Endodermal cell (in vitro differentiated cells): ENCODE data around the gene BBX. TPM values are rescaled to one million over a fixed set of nuclear protein-coding genes. Genes with fewer than 3 reads are reported as not detected.
"Not testable (repeated sequence)": the region's sequence is repeated elsewhere in the genome, so short reads cannot be mapped to it uniquely, and the experiment has no call there.

Source experiments
- DNase-seq: peaks from one replicate; pipeline ENCODE4 v3.0.0-alpha.2; 2017
- H3K27ac ChIP-seq: 2 replicates; pipeline ENCODE4 v1.5.1; 2013; ENCODE audit warnings: mild to moderate bottlenecking, low read depth, low read length, moderate library complexity
- H3K27me3 ChIP-seq: 2 replicates; pipeline ENCODE4 v1.6.1; 2013; ENCODE audit warnings: mild to moderate bottlenecking, low read length, moderate library complexity; ENCODE audit not compliant: insufficient read depth, control insufficient read depth, poor library complexity, severe bottlenecking
- H3K36me3 ChIP-seq: 2 replicates; pipeline ENCODE4 v1.7.0; 2013; ENCODE audit warnings: mild to moderate bottlenecking, low read length, moderate library complexity; ENCODE audit not compliant: control insufficient read depth, insufficient read depth
- H3K4me1 ChIP-seq: one replicate; pipeline ENCODE4 v1.7.0; 2013; ENCODE audit warnings: low read length; ENCODE audit not compliant: control insufficient read depth, insufficient read depth
- H3K4me3 ChIP-seq: 2 replicates; pipeline ENCODE4 v1.5.1; 2013; ENCODE audit warnings: mild to moderate bottlenecking, low read length, moderate library complexity
- H3K9ac ChIP-seq: 2 replicates; pipeline ENCODE4 v1.6.1; 2013; ENCODE audit warnings: mild to moderate bottlenecking, low read length, moderate library complexity; ENCODE audit not compliant: poor library complexity, severe bottlenecking; ENCODE audit errors: extremely low read depth
- H3K9me3 ChIP-seq: 2 replicates; pipeline ENCODE4 v1.6.1; 2013; ENCODE audit warnings: mild to moderate bottlenecking, low read length, moderate library complexity; ENCODE audit not compliant: control insufficient read depth
- H3K27ac Mint-ChIP-seq: 2 replicates; pipeline ENCODE4 v1.8.0; 2020; ENCODE audit warnings: mixed read lengths
- H3K27me3 Mint-ChIP-seq: 2 replicates; pipeline ENCODE4 v1.8.0; 2021; ENCODE audit warnings: mild to moderate bottlenecking, mixed read lengths; ENCODE audit not compliant: insufficient read depth
- H3K36me3 Mint-ChIP-seq: 2 replicates; pipeline ENCODE4 v1.8.0; 2020; ENCODE audit warnings: low read depth, mixed read lengths
- H3K4me1 Mint-ChIP-seq: 2 replicates; pipeline ENCODE4 v1.8.0; 2020; ENCODE audit warnings: mixed read lengths
- H3K4me3 Mint-ChIP-seq: 2 replicates; pipeline ENCODE4 v1.8.0; 2020; ENCODE audit warnings: mild to moderate bottlenecking, moderate library complexity, mixed read lengths
- H3K9me3 Mint-ChIP-seq: 2 replicates; pipeline ENCODE4 v1.8.0; 2020; ENCODE audit warnings: mild to moderate bottlenecking, mixed read lengths
- CTCF ChIP-seq: fragments of 200-600 bp; sonication (generic); conservative IDR thresholded peaks from 2 replicates; pipeline ENCODE4 v1.5.0; 2021; ENCODE audit warnings: antibody characterized with exemption, mild to moderate bottlenecking
- WGBS, 2 experiments: methylation state at CpG; one replicate each; pipeline versions ENCODE4 v1.1.5 to v1.1.7; 2013; ENCODE audit warnings: missing lambda C conversion rate in 2 of 2, mixed read lengths in 1 of 2; ENCODE audit not compliant: insufficient coverage in 1 of 2, insufficient read length in 1 of 2; 5-methylcytosine and 5-hydroxymethylcytosine counted together
- total RNA-seq, 2 donors: library from RNA; stranded (reverse); fragmentation: NEBNext Ultra II Directional in 1 of 2; extraction: Animal tissue kit (Norgen Biotek cat#: 25700) in 1 of 2; gene quantifications; 2 replicates in 1 of 2; 3 replicates in 1 of 2; pipeline ENCODE4 v1.2.1, GENCODE V29; 2021

BBX gene
- total RNA-seq, 2 donors from 2014 or later: 34.2 to 41.2 TPM

- WGBS, 2 experiments: 95 to 97% methylated on average over 13 to 18 of the region's 19 CpGs
- no peaks in the 10 kb centered on the region for H3K36me3 ChIP-seq
Observed at GRCh38 chr3:107833722-107834416, 311.1 kb downstream of the BBX start.

GRCh38 chr3:107835001-107835400, 312.2 kb downstream of the BBX start:
- WGBS, 2 experiments: 97% methylated on average over 3 of the region's 4 CpGs; no CpG with 5 or more reads in 1 of the 2 experiments
- TF ChIP-seq CTCF: peak; percentile 36
- DNase-seq, H3K36me3 Mint-ChIP-seq, H3K27me3 ChIP-seq, H3K9me3 ChIP-seq, H3K27ac ChIP-seq, H3K4me1 Mint-ChIP-seq, H3K9me3 Mint-ChIP-seq, H3K36me3 ChIP-seq, H3K27ac Mint-ChIP-seq, H3K4me3 ChIP-seq, H3K4me1 ChIP-seq, H3K27me3 Mint-ChIP-seq, H3K4me3 Mint-ChIP-seq, H3K9ac ChIP-seq: not testable (repeated sequence)

More at GRCh38 chr3:107833722-107834416, 311.1 kb downstream of the BBX start:
- H3K27me3 Mint-ChIP-seq: no peaks in the 10 kb centered on the region
- no peaks in the 10 kb centered on the region for H3K9me3 Mint-ChIP-seq
- H3K9ac ChIP-seq: no peak overlapping the region
- no peak for DNase-seq
- no peak overlapping the region for H3K27ac Mint-ChIP-seq
- H3K4me1 ChIP-seq: no peaks in the 10 kb centered on the region
- H3K36me3 Mint-ChIP-seq: no peaks in the 10 kb centered on the region
- no peaks in the 10 kb centered on the region for H3K27me3 ChIP-seq
- TF ChIP-seq CTCF: no peak
- no peaks in the 10 kb centered on the region for H3K9me3 ChIP-seq
- peaks cover 6% of the 10 kb centered on the region for H3K4me1 Mint-ChIP-seq
- H3K4me3 ChIP-seq: no peak overlapping the region
- H3K27ac ChIP-seq: no peak overlapping the region
- H3K4me3 Mint-ChIP-seq: no peak overlapping the region

GRCh38 chr3:107837895-107838612, 315.3 kb downstream of the BBX start:
- Histone ChIP-seq H3K4me3 (no peak overlapping the region), H3K27ac (no peak overlapping the region), H3K9me3 (no peaks in the 10 kb centered on the region), H3K36me3 (no peaks in the 10 kb centered on the region), H3K4me1 (no peaks in the 10 kb centered on the region), H3K27me3 (no peaks in the 10 kb centered on the region), H3K9ac (no peak overlapping the region)
- DNase-seq: no peak
- no peak overlapping the region for H3K4me3 Mint-ChIP-seq
- no peaks in the 10 kb centered on the region for H3K36me3 Mint-ChIP-seq
- H3K27me3 Mint-ChIP-seq: no peaks in the 10 kb centered on the region
- peaks cover 8% of the 10 kb centered on the region for H3K4me1 Mint-ChIP-seq
- WGBS, 2 experiments: 88 to 89% methylated on average over 1 to 5 of the region's 5 CpGs
- TF ChIP-seq CTCF: no peak
- H3K9me3 Mint-ChIP-seq: no peaks in the 10 kb centered on the region
- H3K27ac Mint-ChIP-seq: no peak overlapping the region
